ENCODE data around the gene NCR2. TPM values are rescaled to one million over a fixed set of nuclear protein-coding genes. Genes with fewer than 3 reads are reported as not detected.

NCR2 gene
- polyA plus RNA-seq, 6 donors from 2014 or later: not detected

DNA sequence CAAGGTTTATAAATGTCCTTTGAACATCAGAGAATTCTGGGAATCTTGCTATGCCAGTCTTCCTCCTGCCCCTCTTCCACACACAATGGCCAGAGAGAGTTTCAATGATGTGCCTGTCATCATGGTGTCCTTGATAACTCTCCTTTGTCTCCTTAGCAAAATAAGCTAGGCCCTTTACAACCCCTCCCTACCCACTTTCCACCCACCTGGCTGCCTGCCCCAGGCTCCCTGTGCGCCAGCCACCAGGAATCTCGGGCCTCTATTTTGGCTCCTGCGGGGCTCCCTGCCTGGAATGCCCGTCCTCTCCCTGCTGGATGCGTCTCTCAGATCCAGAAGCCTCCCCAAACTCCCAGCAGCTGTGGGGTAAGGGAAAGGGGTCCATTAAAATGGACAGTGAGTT lies 60.9 kb downstream of the NCR2 start:
- Mint-ChIP-seq H3K36me3 (peaks cover 5 to 40% of the 10 kb centered on the region in 2 donors), H3K9me3 (peaks cover 15 to 43% (median 28%) of the 10 kb centered on the region in 7 donors), H3K4me3 (peak overlapping the region in 3 of 8 donors; percentile 11 to 63 (median 17)), H3K4me1 (no peaks in the 10 kb centered on the region), H3K27ac (no peak overlapping the region), H3K27me3 (peaks cover 43 to 71% (median 68%) of the 10 kb centered on the region in 3 donors)
- DNase-seq (no peak), ATAC-seq (ENCODE audit: low read depth in 2 of 2) (no peak)

DNA sequence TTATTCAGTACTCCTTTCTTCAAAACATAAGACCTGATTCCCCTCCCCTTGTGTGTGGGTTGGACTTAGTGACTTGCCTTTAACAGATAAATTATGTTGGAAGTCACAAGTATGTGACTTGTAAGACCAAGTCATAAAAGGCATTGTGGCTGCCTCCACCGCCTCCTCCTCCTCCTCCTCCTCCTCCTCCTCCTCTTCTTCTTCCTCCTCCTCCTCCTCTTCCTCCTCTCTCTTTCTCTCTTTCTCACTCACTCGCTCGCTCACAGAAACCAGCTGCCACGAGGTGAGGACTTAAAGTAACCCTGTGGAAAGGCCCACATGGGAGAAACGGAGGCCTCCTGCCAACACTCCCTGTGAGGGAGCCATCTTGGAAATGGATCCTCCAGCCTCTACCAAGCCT lies 64.0 kb downstream of the NCR2 start:
- Mint-ChIP-seq H3K27me3 (peaks cover 52 to 80% (median 79%) of the 10 kb centered on the region in 3 donors), H3K9me3 (peaks cover 8 to 34% (median 19%) of the 10 kb centered on the region in 7 donors), H3K4me1 (no peaks in the 10 kb centered on the region), H3K4me3 (no peak overlapping the region), H3K27ac (peak overlapping the region in 1 of 6 donors; percentile 53), H3K36me3 (peaks cover 5 to 31% of the 10 kb centered on the region in 2 donors)
- no peak for DNase-seq
- ATAC-seq (ENCODE audit: low read depth in 2 of 2): no peak

Other genes starting within 250 kb of the NCR2 start
- 1 to 10 TPM in 5 of 6 donors, not detected in 1; 1.6 to 7.5 (median 5.4) TPM for gene TREML1, start 181.3 kb upstream of the NCR2 start, polyA plus RNA-seq (ENCODE audit: low read depth in 6 of 6)
- gene TREM2, start 172.5 kb upstream of the NCR2 start, polyA plus RNA-seq (ENCODE audit: low read depth in 6 of 6): under 1 TPM in 2 of 6 donors, not detected in 4; 0.38 to 0.57 TPM
- gene TREML2, start 134.5 kb upstream of the NCR2 start, polyA plus RNA-seq (ENCODE audit: low read depth in 6 of 6): 100 to 1,000 TPM in 1 of 6 donors, 10 to 100 TPM in 4, 1 to 10 TPM in 1; 9.1 to 124 (median 44.8) TPM
- 10 to 100 TPM in 1 of 6 donors, not detected in 5; 25.7 TPM for gene TREML4, start 107.3 kb upstream of the NCR2 start, polyA plus RNA-seq (ENCODE audit: low read depth in 6 of 6)
- 1 to 10 TPM in 5 of 6 donors, not detected in 1; 2.2 to 5.6 (median 2.6) TPM for gene TREM1, start 48.9 kb upstream of the NCR2 start, polyA plus RNA-seq (ENCODE audit: low read depth in 6 of 6)
- 1 to 10 TPM in 5 of 6 donors, under 1 TPM in 1; 0.55 to 4.7 (median 2.2) TPM for gene FOXP4, start 210.8 kb downstream of the NCR2 start, polyA plus RNA-seq (ENCODE audit: low read depth in 6 of 6)

All from naive B cell (primary cell).